SK-N-SH treated with all-trans-retinoic acid at 6 μM for 48 hours (cell line): Measurements from ENCODE around the gene SDC1.
"Not testable (repeated sequence)": the region's sequence is repeated elsewhere in the genome, so short reads cannot be mapped to it uniquely, and the experiment has no call there.

Experiments used
- ATAC-seq: fragments of 200-7000 bp; cut with Tn5 transposase; 3 replicates; pipeline ENCODE4 v1.9.1; 2020; ENCODE audit warnings: mild to moderate bottlenecking, moderate library complexity
- ARNTL ChIP-seq: fragments of 450-650 bp; formaldehyde crosslinking; IDR thresholded peaks from 2 replicates; pipeline ENCODE4 v1.5.0; 2020; ENCODE audit warnings: low read depth, mild to moderate bottlenecking, moderate library complexity, borderline replicate concordance
- BACH2 ChIP-seq: fragments of 250-450 bp; sonication (Bioruptor Pico); IDR thresholded peaks from 2 replicates; pipeline ENCODE4 v1.9.0; 2021; ENCODE audit warnings: mild to moderate bottlenecking, borderline replicate concordance
- CSDC2 ChIP-seq: fragments of 250-450 bp; sonication (Bioruptor Pico); IDR thresholded peaks from 2 replicates; pipeline ENCODE4 v1.5.0; 2020; ENCODE audit warnings: mild to moderate bottlenecking, moderate library complexity
- ESRRG ChIP-seq: fragments of 250-450 bp; sonication (Bioruptor Pico); IDR thresholded peaks from 2 replicates; pipeline ENCODE4 v1.6.1; 2021; ENCODE audit warnings: mild to moderate bottlenecking
- GLIS3 ChIP-seq: fragments of 250-450 bp; sonication (Bioruptor Pico); IDR thresholded peaks from 2 replicates; pipeline ENCODE4 v1.5.0; 2020; ENCODE audit warnings: mild to moderate bottlenecking, moderate library complexity
- ISL1 ChIP-seq: fragments of 250-450 bp; sonication (Bioruptor Pico); IDR thresholded peaks from 2 replicates; pipeline ENCODE4 v2.1.2; 2022; ENCODE audit warnings: mild to moderate bottlenecking, moderate library complexity
- OSR1 ChIP-seq: fragments of 250-450 bp; sonication (Bioruptor Pico); IDR thresholded peaks from 2 replicates; pipeline ENCODE4 v1.8.0; 2022; ENCODE audit warnings: moderate library complexity, mild to moderate bottlenecking, inconsistent platforms
- PPARA ChIP-seq: fragments of 250-450 bp; sonication (Bioruptor Pico); IDR thresholded peaks from 2 replicates; pipeline ENCODE4 v1.5.0; 2020; ENCODE audit warnings: mild to moderate bottlenecking, borderline replicate concordance
- RARB ChIP-seq: fragments of 250-450 bp; sonication (Bioruptor Pico); IDR thresholded peaks from 2 replicates; pipeline ENCODE4 v1.8.0; 2021; ENCODE audit warnings: mild to moderate bottlenecking, moderate library complexity
- SNAI2 ChIP-seq: fragments of 250-450 bp; sonication (Bioruptor Pico); IDR thresholded peaks from 2 replicates; pipeline ENCODE4 v1.5.0; 2020; ENCODE audit warnings: mild to moderate bottlenecking, moderate library complexity
- TOX ChIP-seq: fragments of 250-450 bp; sonication (Bioruptor Pico); IDR thresholded peaks from 2 replicates; pipeline ENCODE4 v1.8.0; 2021; ENCODE audit warnings: mild to moderate bottlenecking, moderate library complexity, borderline replicate concordance
- TSHZ2 ChIP-seq: fragments of 250-450 bp; sonication (Bioruptor Pico); IDR thresholded peaks from 2 replicates; pipeline ENCODE4 v1.5.0; 2020; ENCODE audit warnings: mild to moderate bottlenecking, moderate library complexity
- ZC3H10 ChIP-seq: fragments of 250-450 bp; sonication (Bioruptor Pico); IDR thresholded peaks from 2 replicates; pipeline ENCODE4 v1.5.1; 2021; ENCODE audit warnings: mild to moderate bottlenecking, moderate library complexity
- ZFP3 ChIP-seq: fragments of 250-450 bp; sonication (Bioruptor Pico); IDR thresholded peaks from 2 replicates; pipeline ENCODE4 v1.5.0; 2020; ENCODE audit warnings: mild to moderate bottlenecking, moderate library complexity
- ZFP30 ChIP-seq: fragments of 450-650 bp; formaldehyde crosslinking; IDR thresholded peaks from 2 replicates; pipeline ENCODE4 v1.5.0; 2022; ENCODE audit warnings: mild to moderate bottlenecking, moderate library complexity
- ZNF565 ChIP-seq: fragments of 450-650 bp; formaldehyde crosslinking; conservative IDR thresholded peaks from 2 replicates; pipeline ENCODE4 v1.5.0; 2020; ENCODE audit warnings: low read depth, mild to moderate bottlenecking, moderate library complexity
- ZNF70 ChIP-seq: fragments of 450-650 bp; formaldehyde crosslinking; IDR thresholded peaks from 2 replicates; pipeline ENCODE4 v1.5.0; 2020; ENCODE audit warnings: mild to moderate bottlenecking, moderate library complexity
- ZNF8 ChIP-seq: fragments of 450-650 bp; formaldehyde crosslinking; IDR thresholded peaks from 2 replicates; pipeline ENCODE4 v1.5.0; 2020; ENCODE audit warnings: mild to moderate bottlenecking, moderate library complexity
- TF ChIP-seq, protein P1 (sequence below): fragments of 250-450 bp; sonication (Bioruptor Pico); IDR thresholded peaks from 2 replicates; pipeline ENCODE4 v1.8.0; 2021; ENCODE audit warnings: low read depth, mild to moderate bottlenecking, moderate library complexity, borderline replicate concordance
- TF ChIP-seq, protein P2 (sequence below): fragments of 250-450 bp; sonication (Bioruptor Pico); IDR thresholded peaks from 2 replicates; pipeline ENCODE4 v1.5.1; 2021; ENCODE audit warnings: mild to moderate bottlenecking, moderate library complexity
- TF ChIP-seq, protein P3 (sequence below): fragments of 250-450 bp; sonication (Bioruptor Pico); IDR thresholded peaks from 2 replicates; pipeline ENCODE4 v1.5.1; 2020; ENCODE audit warnings: low read depth, mild to moderate bottlenecking, moderate library complexity

SDC1 gene

GRCh38 chr2:20241973-20242726 is 17.2 kb upstream of the SDC1 start:
- no peak for TF ChIP-seq TSHZ2 (CRISPR knock-in tag)
- TF ChIP-seq, protein P1, sequence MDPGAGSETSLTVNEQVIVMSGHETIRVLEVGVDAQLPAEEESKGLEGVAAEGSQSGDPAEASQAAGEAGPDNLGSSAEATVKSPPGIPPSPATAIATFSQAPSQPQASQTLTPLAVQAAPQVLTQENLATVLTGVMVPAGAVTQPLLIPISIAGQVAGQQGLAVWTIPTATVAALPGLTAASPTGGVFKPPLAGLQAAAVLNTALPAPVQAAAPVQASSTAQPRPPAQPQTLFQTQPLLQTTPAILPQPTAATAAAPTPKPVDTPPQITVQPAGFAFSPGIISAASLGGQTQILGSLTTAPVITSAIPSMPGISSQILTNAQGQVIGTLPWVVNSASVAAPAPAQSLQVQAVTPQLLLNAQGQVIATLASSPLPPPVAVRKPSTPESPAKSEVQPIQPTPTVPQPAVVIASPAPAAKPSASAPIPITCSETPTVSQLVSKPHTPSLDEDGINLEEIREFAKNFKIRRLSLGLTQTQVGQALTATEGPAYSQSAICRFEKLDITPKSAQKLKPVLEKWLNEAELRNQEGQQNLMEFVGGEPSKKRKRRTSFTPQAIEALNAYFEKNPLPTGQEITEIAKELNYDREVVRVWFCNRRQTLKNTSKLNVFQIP, result no peak
- no peak for TF ChIP-seq SNAI2 (CRISPR knock-in tag)
- no peak for TF ChIP-seq ZFP30 (CRISPR knock-in tag)
- TF ChIP-seq ZFP3 (CRISPR knock-in tag), result no peak
- TF ChIP-seq ZNF8 (CRISPR knock-in tag), result no peak
- TF ChIP-seq ESRRG (CRISPR knock-in tag), result no peak
- no peak for TF ChIP-seq OSR1
- TF ChIP-seq, all 23 proteins: peak for 0
- ATAC-seq, result no peak

DNA sequence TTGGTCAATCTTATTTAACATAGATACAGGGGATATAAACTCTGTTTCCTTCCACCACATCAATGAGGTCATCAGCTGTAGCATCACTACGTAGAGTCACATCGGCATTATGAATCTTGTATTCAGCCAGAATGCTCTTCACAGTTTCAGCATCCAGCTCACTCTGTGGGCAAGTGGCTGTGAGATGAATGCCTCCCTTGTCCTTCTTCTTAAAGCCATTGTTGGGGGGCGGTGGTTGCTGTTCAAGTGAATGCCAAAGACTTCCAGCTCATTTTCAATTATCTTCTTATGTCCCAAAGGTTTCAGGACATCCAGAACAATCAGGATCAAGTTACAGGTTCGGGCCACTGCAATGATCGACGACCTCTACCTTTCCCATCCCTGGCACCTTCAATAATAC is 15.4 kb upstream of the SDC1 start:
- not testable (repeated sequence) for ATAC-seq

GRCh38 chr2:20236496-20236895 is 11.6 kb upstream of the SDC1 start:
- no peak for ATAC-seq
- no peak for TF ChIP-seq CSDC2 (CRISPR knock-in tag)
- TF ChIP-seq TOX (CRISPR knock-in tag), result no peak
- no peak for TF ChIP-seq GLIS3
- TF ChIP-seq OSR1, result no peak
- TF ChIP-seq ARNTL (CRISPR knock-in tag), result no peak
- no peak for TF ChIP-seq ZNF565 (CRISPR knock-in tag)
- TF ChIP-seq TSHZ2 (CRISPR knock-in tag), result no peak
- no peak for TF ChIP-seq ZNF70 (CRISPR knock-in tag)
- TF ChIP-seq RARB (CRISPR knock-in tag), result no peak
- TF ChIP-seq ZC3H10, result no peak

- no peak for ATAC-seq
- TF ChIP-seq, protein P2, sequence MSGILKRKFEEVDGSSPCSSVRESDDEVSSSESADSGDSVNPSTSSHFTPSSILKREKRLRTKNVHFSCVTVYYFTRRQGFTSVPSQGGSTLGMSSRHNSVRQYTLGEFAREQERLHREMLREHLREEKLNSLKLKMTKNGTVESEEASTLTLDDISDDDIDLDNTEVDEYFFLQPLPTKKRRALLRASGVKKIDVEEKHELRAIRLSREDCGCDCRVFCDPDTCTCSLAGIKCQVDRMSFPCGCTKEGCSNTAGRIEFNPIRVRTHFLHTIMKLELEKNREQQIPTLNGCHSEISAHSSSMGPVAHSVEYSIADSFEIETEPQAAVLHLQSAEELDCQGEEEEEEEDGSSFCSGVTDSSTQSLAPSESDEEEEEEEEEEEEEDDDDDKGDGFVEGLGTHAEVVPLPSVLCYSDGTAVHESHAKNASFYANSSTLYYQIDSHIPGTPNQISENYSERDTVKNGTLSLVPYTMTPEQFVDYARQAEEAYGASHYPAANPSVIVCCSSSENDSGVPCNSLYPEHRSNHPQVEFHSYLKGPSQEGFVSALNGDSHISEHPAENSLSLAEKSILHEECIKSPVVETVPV (CRISPR knock-in tag), result no peak
- TF ChIP-seq ZFP3 (CRISPR knock-in tag), result no peak
- TF ChIP-seq, protein P3, sequence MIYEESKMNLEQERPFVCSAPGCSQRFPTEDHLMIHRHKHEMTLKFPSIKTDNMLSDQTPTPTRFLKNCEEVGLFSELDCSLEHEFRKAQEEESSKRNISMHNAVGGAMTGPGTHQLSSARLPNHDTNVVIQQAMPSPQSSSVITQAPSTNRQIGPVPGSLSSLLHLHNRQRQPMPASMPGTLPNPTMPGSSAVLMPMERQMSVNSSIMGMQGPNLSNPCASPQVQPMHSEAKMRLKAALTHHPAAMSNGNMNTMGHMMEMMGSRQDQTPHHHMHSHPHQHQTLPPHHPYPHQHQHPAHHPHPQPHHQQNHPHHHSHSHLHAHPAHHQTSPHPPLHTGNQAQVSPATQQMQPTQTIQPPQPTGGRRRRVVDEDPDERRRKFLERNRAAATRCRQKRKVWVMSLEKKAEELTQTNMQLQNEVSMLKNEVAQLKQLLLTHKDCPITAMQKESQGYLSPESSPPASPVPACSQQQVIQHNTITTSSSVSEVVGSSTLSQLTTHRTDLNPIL, result no peak
- no peak for TF ChIP-seq TOX (CRISPR knock-in tag)
- TF ChIP-seq CSDC2 (CRISPR knock-in tag), result no peak
- no peak for TF ChIP-seq ISL1
- no peak for TF ChIP-seq BACH2 (CRISPR knock-in tag)
- TF ChIP-seq PPARA, result no peak
- TF ChIP-seq OSR1, result no peak
- TF ChIP-seq ZNF8 (CRISPR knock-in tag), result no peak
- no peak for TF ChIP-seq GLIS3
- no peak for TF ChIP-seq TSHZ2 (CRISPR knock-in tag)
- TF ChIP-seq ZNF565 (CRISPR knock-in tag), result no peak
Observed at GRCh38 chr2:20235655-20236305, 10.8 kb upstream of the SDC1 start.
